Ecto neural progenitor cell (in vitro differentiated cells): ENCODE measurements around the gene VGLL4.

Source experiments
- DNase-seq: peaks from one replicate; pipeline ENCODE4 v3.0.0-alpha.2; 2018; ENCODE audit warnings: low spot score

Gene VGLL4

DNA sequence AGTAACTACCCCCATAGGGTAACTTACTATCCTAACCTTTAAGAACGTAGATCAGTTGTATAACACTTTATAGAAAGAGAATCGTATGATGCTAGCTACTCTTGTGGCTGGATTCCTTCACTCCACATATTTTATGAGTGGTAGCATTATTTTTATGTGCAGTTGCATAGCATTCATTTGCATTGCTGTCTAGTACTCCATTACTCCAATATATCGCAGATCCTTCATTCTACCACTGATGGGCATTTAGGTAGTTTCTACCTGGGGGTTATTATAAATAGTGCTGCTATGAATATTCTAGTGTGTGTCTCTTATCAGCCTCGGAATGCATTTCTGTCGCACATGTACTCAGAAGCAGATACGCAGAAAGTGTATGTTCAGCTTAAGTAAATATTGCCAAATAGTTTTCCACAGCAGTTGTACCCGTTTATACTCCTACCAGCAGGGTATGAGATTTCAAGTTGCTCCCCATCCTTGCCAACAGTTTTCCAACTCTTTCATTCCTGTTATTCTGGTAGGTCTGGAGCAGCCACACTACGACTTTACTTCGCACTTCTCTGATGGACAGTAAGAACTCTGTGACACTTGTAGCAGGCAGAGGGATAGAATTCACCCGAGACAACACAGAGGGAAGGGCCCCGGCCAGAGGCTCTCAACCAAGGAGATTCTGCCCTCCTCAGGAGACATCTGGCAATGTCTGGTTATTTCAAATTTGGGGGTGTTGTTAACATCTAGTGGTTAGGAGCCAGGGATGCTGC, 9.8 kb upstream of the VGLL4 start:
- DNase-seq, result no peak

GRCh38 chr3:11651900-11652299, 8.2 kb upstream of the VGLL4 start:
- no peak for DNase-seq

- no peak for DNase-seq
Observed at GRCh38 chr3:11651477-11651876, 7.8 kb upstream of the VGLL4 start.

GRCh38 chr3:11650391-11650790, 6.7 kb upstream of the VGLL4 start:
- DNase-seq, result no peak

DNA sequence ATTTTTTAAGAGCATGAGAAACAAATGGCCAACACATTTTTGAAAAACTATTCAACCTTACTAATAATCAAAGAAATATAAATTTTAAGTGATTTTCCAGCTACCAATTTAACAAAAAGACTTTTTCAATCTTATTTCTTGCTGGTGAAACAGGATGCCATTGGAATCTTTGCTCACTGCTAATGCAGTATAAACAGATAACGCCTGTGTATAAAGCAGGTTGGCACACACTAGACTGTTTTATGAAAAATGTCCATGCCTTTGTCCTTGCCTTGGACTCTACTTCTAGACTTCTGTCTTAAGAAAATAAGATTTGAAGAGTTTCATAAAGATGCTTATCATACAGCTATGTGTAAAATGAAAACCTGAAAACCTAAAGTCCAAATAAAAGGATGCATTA, 5.0 kb upstream of the VGLL4 start:
- no peak for DNase-seq

- no peak for DNase-seq
Observed at GRCh38 chr3:11643201-11643603, 513 bp downstream of the VGLL4 start.

GRCh38 chr3:11642431-11643191, 1.1 kb downstream of the VGLL4 start:
- DNase-seq, result peak; percentile 65

GRCh38 chr3:11641683-11642430, 1.9 kb downstream of the VGLL4 start:
- DNase-seq, result no peak

DNA sequence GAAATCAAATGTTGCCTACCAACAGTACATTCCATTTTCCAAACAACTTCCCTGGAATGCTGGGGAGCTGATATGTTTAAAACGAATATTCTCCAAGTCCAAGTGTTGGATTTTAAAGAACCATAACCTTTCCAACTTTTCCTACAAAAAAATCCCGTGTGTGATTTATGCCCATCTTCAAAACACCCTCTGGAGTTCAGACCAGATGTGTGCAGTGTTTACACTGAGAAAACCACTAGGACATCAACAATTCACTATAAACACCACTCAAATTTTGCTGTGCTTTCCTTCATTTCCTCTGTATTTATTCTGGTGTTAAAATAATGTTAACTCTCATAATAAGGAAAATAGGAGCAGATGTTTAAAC, 2.4 kb downstream of the VGLL4 start:
- no peak for DNase-seq

DNA sequence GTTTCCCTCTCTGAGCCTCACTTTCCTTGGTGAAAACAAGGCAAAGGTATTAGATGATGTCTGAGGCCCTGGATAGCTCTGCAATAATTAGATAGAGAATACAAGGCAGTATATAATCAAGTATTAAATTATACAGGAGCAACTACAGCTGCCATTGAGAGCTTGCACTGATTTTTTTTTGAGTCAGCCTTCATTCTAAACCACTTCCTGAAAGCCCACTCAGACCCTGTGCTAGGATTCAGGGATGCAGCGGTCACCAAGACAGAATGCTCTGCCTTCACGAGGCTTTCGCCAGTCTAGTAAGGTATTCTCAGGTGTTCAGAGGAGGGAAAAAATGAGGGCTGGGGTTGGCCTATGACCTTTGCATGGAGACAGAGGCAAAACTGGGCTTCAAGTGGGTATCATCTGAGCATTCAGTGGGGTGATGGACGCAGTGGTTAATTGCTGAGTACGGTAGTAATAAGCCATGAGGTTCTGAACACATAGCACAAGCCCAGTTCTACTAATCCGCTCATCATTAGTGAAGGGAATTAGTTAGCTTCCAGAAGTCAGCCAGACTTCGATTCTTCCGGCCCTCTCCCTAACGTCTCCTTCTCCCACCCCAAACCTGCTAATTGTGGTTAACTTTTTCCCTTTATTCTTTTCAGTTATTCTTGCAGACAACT, 3.6 kb downstream of the VGLL4 start:
- no peak for DNase-seq

- no peak for DNase-seq
Observed at GRCh38 chr3:11638495-11639358, 5.0 kb downstream of the VGLL4 start.

DNA sequence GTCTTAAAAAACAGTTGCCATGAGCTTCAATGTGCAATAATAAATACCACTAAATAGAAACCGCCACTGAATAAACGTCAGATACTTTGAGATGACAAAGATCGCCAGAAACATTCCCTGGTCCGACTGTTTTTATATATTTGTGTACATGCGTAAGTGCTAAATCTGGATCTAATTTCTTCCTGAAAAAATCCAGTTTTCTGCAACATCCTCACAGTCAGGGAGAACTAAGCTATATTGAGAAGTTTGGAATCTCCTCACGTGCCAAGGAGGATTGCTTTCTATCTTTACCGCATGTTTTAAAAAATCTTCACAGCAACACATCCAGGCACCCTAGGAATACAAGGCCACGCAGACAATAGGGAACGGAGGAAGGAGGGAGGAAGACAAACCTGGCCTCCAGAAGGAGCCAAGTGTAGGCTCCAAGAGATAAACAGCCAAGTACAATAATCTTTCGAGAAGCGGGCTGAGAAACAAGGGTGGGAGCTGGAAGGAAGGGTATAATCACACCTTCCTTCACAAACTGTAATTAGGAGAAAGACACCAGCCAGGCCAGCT, 5.7 kb downstream of the VGLL4 start:
- DNase-seq, result no peak

- DNase-seq, result no peak
Observed at GRCh38 chr3:11636394-11636770, 7.3 kb downstream of the VGLL4 start.

DNA sequence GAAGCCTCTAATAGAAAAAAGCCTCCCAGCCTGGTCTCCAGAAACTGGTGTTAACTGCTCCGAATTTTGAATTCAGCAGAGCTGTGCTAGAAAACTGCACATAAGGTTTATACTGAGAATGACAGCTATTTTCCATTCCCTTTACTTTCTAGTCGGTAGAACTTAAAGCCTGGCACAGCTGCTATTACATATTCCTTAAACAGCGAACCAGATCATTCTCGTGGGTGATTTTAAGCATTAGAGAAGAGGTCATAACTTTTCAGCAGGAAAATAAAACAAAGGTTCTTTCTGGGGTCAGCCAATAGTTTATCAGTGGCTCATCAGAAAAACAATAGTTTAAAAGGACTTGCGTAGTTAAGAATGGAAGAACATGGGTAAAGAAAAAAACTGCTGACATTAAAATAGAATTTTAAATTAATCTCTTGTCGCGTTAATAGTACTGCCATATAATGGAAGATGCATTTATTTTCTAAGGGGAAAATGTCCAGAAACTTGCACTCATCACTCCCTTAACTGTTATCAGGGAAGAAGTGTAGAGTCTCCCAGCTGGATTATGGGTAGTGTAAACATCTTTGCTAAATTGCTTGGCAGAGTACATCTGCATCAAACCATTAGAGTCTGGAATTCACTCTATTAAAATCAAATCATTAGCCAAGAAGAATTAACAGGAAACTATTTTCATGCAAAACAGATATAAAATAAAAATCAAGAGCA, 7.9 kb downstream of the VGLL4 start:
- no peak for DNase-seq

GRCh38 chr3:11634974-11635612, 8.6 kb downstream of the VGLL4 start:
- no peak for DNase-seq

DNA sequence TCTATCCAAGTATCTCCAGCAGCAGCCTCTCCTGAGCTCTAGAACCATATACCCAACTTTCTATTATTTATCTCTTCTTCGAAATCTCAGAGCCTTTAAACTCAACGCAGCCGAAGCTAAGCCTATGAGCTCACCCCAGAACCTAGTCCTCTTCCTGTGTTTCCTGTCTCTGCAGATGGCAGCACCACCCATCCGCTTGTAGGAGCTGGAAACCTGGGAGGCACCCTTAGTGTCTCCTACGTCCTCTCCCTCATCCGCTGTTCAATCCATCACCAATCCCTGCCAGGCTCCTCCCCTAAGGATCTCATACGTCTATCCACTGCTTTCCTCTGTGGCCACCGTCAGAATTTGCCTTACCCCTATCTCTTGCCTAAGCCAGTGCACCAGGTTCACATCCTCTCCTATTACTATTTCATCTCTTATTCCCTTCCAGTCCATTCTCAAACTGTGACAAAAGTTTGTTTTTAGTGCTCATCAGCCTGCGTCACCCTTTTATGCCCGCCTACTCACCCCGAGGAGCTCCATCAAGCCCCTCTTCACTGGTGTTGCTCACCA, 9.6 kb downstream of the VGLL4 start:
- DNase-seq, result no peak

DNA sequence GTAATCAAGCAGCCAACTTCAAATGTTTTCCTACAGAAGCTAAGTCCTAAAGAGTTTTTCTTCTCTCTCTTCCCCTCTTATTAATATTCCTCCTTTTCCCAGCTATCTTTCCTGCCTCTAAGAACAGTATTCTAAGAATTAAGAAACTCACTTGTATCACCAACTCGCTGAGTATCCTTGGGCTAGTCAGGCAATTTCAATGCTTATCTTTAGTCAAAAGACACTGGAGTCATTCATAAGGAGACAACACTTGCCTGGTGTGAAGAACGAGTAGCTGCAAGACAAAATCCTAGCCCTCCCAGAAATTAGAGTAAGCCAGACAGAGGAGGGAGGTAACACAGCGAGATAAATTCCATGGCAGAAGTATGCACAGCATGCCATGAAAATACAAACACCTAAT, 10.7 kb downstream of the VGLL4 start:
- DNase-seq, result no peak

- DNase-seq, result no peak
Observed at GRCh38 chr3:11632564-11632963, 11.2 kb downstream of the VGLL4 start.

- DNase-seq, result no peak
Observed at GRCh38 chr3:11631820-11632219, 11.9 kb downstream of the VGLL4 start.

- no peak for DNase-seq
Observed at GRCh38 chr3:11629716-11630115, 14.0 kb downstream of the VGLL4 start.
